ENCODE data around the gene ZNF182. TPM values are rescaled to one million over a fixed set of nuclear protein-coding genes. Genes with fewer than 3 reads are reported as not detected.
"Not testable (repeated sequence)": the region's sequence is repeated elsewhere in the genome, so short reads cannot be mapped to it uniquely, and the experiment has no call there.

ZNF182 gene
- total RNA-seq, 1 experiment from 2014 or later, result 8.1 TPM

- Mint-ChIP-seq H3K27ac (ENCODE audit: unreplicated experiment) (no peak overlapping the region), H3K36me3 (ENCODE audit: insufficient read depth, unreplicated experiment) (no peaks in the 10 kb centered on the region), H3K4me1 (ENCODE audit: low read depth, unreplicated experiment) (no peaks in the 10 kb centered on the region), H3K9me3 (ENCODE audit: low read depth, unreplicated experiment) (peaks cover 22% of the 10 kb centered on the region), H3K27me3 (ENCODE audit: unreplicated experiment) (no peaks in the 10 kb centered on the region), H3K4me3 (ENCODE audit: low read depth, unreplicated experiment) (no peak overlapping the region)
- TF ChIP-seq CTCF (IDR thresholded peaks at IDR 0.05; ENCODE audit: unreplicated experiment), result no peak
- CTCF ChIA-PET, result no interaction called here
- BruUV-seq (replicated peaks), result no TSS peak
- no peak for DNase-seq
- intact Hi-C loops (cut with micrococcal nuclease; ENCODE audit: unreplicated experiment), result no loop called here
Observed at GRCh38 chrX:47960406-47960805, 43.4 kb downstream of the ZNF182 start.

- DNase-seq, result no peak
- no peaks in the 10 kb centered on the region for H3K4me1 Mint-ChIP-seq (ENCODE audit: low read depth, unreplicated experiment)
- H3K27ac Mint-ChIP-seq (ENCODE audit: unreplicated experiment), result no peak overlapping the region
- no peak overlapping the region for H3K4me3 Mint-ChIP-seq (ENCODE audit: low read depth, unreplicated experiment)
- no peaks in the 10 kb centered on the region for H3K27me3 Mint-ChIP-seq (ENCODE audit: unreplicated experiment)
- no peak for TF ChIP-seq CTCF (IDR thresholded peaks at IDR 0.05; ENCODE audit: unreplicated experiment)
- BruUV-seq (replicated peaks), result no TSS peak
- intact Hi-C loops (cut with micrococcal nuclease; ENCODE audit: unreplicated experiment), result no loop called here
- no peaks in the 10 kb centered on the region for H3K36me3 Mint-ChIP-seq (ENCODE audit: insufficient read depth, unreplicated experiment)
- CTCF ChIA-PET, result no interaction called here
- peaks cover 12% of the 10 kb centered on the region for H3K9me3 Mint-ChIP-seq (ENCODE audit: low read depth, unreplicated experiment)
Observed at GRCh38 chrX:47958761-47959342, 44.9 kb downstream of the ZNF182 start.

GRCh38 chrX:47958206-47958605 is 45.6 kb downstream of the ZNF182 start:
- H3K4me3 Mint-ChIP-seq (ENCODE audit: low read depth, unreplicated experiment); DNase-seq; H3K36me3 Mint-ChIP-seq (ENCODE audit: insufficient read depth, unreplicated experiment); H3K27ac Mint-ChIP-seq (ENCODE audit: unreplicated experiment); H3K27me3 Mint-ChIP-seq (ENCODE audit: unreplicated experiment); intact Hi-C loops (cut with micrococcal nuclease; ENCODE audit: unreplicated experiment); BruUV-seq (replicated peaks); CTCF ChIA-PET; H3K4me1 Mint-ChIP-seq (ENCODE audit: low read depth, unreplicated experiment): not testable (repeated sequence)
- peaks cover 12% of the 10 kb centered on the region for H3K9me3 Mint-ChIP-seq (ENCODE audit: low read depth, unreplicated experiment)

GRCh38 chrX:47956016-47956415 is 47.8 kb downstream of the ZNF182 start:
- BruUV-seq (replicated peaks), result no TSS peak
- Mint-ChIP-seq H3K4me3 (ENCODE audit: low read depth, unreplicated experiment) (no peak overlapping the region), H3K36me3 (ENCODE audit: insufficient read depth, unreplicated experiment) (no peaks in the 10 kb centered on the region), H3K27me3 (ENCODE audit: unreplicated experiment) (no peaks in the 10 kb centered on the region), H3K27ac (ENCODE audit: unreplicated experiment) (no peak overlapping the region), H3K9me3 (ENCODE audit: low read depth, unreplicated experiment) (peaks cover 12% of the 10 kb centered on the region), H3K4me1 (ENCODE audit: low read depth, unreplicated experiment) (no peaks in the 10 kb centered on the region)
- CTCF ChIA-PET, result no interaction called here
- no peak for TF ChIP-seq CTCF (IDR thresholded peaks at IDR 0.05; ENCODE audit: unreplicated experiment)
- DNase-seq, result no peak
- intact Hi-C loops (cut with micrococcal nuclease; ENCODE audit: unreplicated experiment), result no loop called here

GRCh38 chrX:47955295-47955694 is 48.5 kb downstream of the ZNF182 start:
- H3K27me3 Mint-ChIP-seq (ENCODE audit: unreplicated experiment); H3K4me1 Mint-ChIP-seq (ENCODE audit: low read depth, unreplicated experiment); H3K36me3 Mint-ChIP-seq (ENCODE audit: insufficient read depth, unreplicated experiment); H3K27ac Mint-ChIP-seq (ENCODE audit: unreplicated experiment); H3K4me3 Mint-ChIP-seq (ENCODE audit: low read depth, unreplicated experiment); intact Hi-C loops (cut with micrococcal nuclease; ENCODE audit: unreplicated experiment); DNase-seq; CTCF ChIA-PET; BruUV-seq (replicated peaks); H3K9me3 Mint-ChIP-seq (ENCODE audit: low read depth, unreplicated experiment): not testable (repeated sequence)

Measured in Calu3 (cell line).